H1 (cell line): ENCODE measurements around the gene DAO.

Experiments used
- CEBPB ChIP-seq: IDR thresholded peaks from 2 replicates; pipeline ENCODE4 v1.6.1; 2012; ENCODE audit warnings: low read depth, low read length
- CHD1 ChIP-seq: IDR thresholded peaks from 2 replicates; pipeline ENCODE4 v1.6.1; 2012; ENCODE audit warnings: low read depth, low read length, improper control_type of control experiment
- CREB1 ChIP-seq: IDR thresholded peaks from 2 replicates; pipeline ENCODE4 v1.6.1; 2012; ENCODE audit warnings: inconsistent platforms
- CTCF ChIP-seq, 3 experiments: IDR thresholded peaks; 1 replicate in 2 of 3; 2 replicates in 1 of 3; pipeline versions ENCODE4 v1.5.1 to v1.6.1; 2011; ENCODE audit warnings: low read length in 3 of 3, mild to moderate bottlenecking in 3 of 3, inconsistent platforms in 2 of 3, low read depth in 1 of 3, moderate library complexity in 1 of 3; ENCODE audit not compliant: insufficient read depth in 1 of 3; ENCODE audit errors: control extremely low read depth in 1 of 3
- EP300 ChIP-seq, 2 experiments: IDR thresholded peaks; 1 replicate in 1 of 2; 2 replicates in 1 of 2; pipeline ENCODE4 v1.6.1; 2011 to 2012; ENCODE audit warnings: low read depth in 2 of 2, low read length in 2 of 2, mild to moderate bottlenecking in 2 of 2, borderline replicate concordance in 1 of 2, inconsistent platforms in 1 of 2, moderate library complexity in 1 of 2
- JUN ChIP-seq: IDR thresholded peaks from 2 replicates; pipeline ENCODE4 v1.6.1; 2011; ENCODE audit warnings: low read depth, mild to moderate bottlenecking, improper control_type of control experiment, low read length
- POLR2A ChIP-seq, 2 experiments: IDR thresholded peaks; 1 replicate in 1 of 2; 2 replicates in 1 of 2; pipeline ENCODE4 v1.6.1; 2011; ENCODE audit warnings: low read depth in 2 of 2, low read length in 2 of 2, mild to moderate bottlenecking in 2 of 2; ENCODE audit errors: control extremely low read depth in 1 of 2
- POLR2AphosphoS5 ChIP-seq: IDR thresholded peaks from 2 replicates; pipeline ENCODE4 v1.6.1; 2011; ENCODE audit warnings: low read depth, low read length
- RAD21 ChIP-seq, 2 experiments: IDR thresholded peaks in 1 of 2; conservative IDR thresholded peaks in 1 of 2; 2 replicates each; pipeline ENCODE4 v1.6.1; 2011; ENCODE audit warnings: low read depth in 2 of 2, low read length in 2 of 2, improper control_type of control experiment in 1 of 2, inconsistent platforms in 1 of 2, mild to moderate bottlenecking in 1 of 2, moderate library complexity in 1 of 2
- TAF1 ChIP-seq: IDR thresholded peaks from 2 replicates; pipeline ENCODE4 v1.6.1; 2011; ENCODE audit warnings: mild to moderate bottlenecking, low read depth, low read length
- YY1 ChIP-seq: IDR thresholded peaks from 2 replicates; pipeline ENCODE4 v1.6.1; 2011; ENCODE audit warnings: low read depth, mild to moderate bottlenecking, low read length
- ZNF274 ChIP-seq: IDR thresholded peaks from 2 replicates; pipeline ENCODE4 v1.7.0; 2012; ENCODE audit warnings: low read length, borderline replicate concordance; ENCODE audit errors: extremely low read depth

- TF ChIP-seq CEBPB, result no peak
- TF ChIP-seq CTCF (IDR thresholded peaks at IDR 0.05; ENCODE audit: control extremely low read depth in 1 of 3, insufficient read depth in 1 of 3, low read depth in 1 of 3, low read length in 3 of 3), result peak; percentile 73 to 84 (median 77)
- no peak for TF ChIP-seq JUN
- TF ChIP-seq CHD1, result no peak
- TF ChIP-seq CREB1, result no peak
- TF ChIP-seq TAF1, result no peak
- peak; percentile 55 to 73 for TF ChIP-seq RAD21 (IDR thresholded peaks at IDR 0.05 in 1 of 2, conservative IDR thresholded peaks at IDR 0.05 in 1 of 2; ENCODE audit: low read depth in 2 of 2, low read length in 2 of 2)
- TF ChIP-seq POLR2AphosphoS5, result no peak
- peak; percentile 57; the same call in 1 of the 2 replicates for TF ChIP-seq YY1
- no peak for TF ChIP-seq ZNF274
- TF ChIP-seq EP300 (IDR thresholded peaks at IDR 0.05; ENCODE audit: borderline replicate concordance in 1 of 2, low read depth in 2 of 2, low read length in 2 of 2), result no peak
- TF ChIP-seq POLR2A (IDR thresholded peaks at IDR 0.05; ENCODE audit: control extremely low read depth in 1 of 2, low read depth in 2 of 2, low read length in 2 of 2), result no peak
These were observed 4.5 kb downstream of the DAO start for GRCh38 chr12:108884116-108885012.
